GM13976 (cell line): Measurements from ENCODE around the gene DRG2.

Source experiments
- DNase-seq: peaks from one replicate; pipeline ENCODE4 v3.0.0; 2012; ENCODE audit warnings: low spot score
- in situ Hi-C: fragments of 300-500 bp; cut with MboI; formaldehyde crosslinking; loops from one replicate; pipeline ENCODE4 v1.12.0; 2022; ENCODE audit warnings: low sequenced_read_pairs, mixed read lengths, inconsistent platforms; ENCODE audit not compliant: unreplicated experiment
- TF ChIP-seq, protein P1 (sequence below): IDR thresholded peaks from 2 replicates; pipeline ENCODE4 v1.5.1; 2012; ENCODE audit warnings: borderline replicate concordance, mild to moderate bottlenecking; ENCODE audit not compliant: insufficient read depth; ENCODE audit errors: extremely low read depth, missing control alignments, control extremely low read depth

The DRG2 gene

GRCh38 chr17:18129041-18129502, 41.3 kb downstream of the DRG2 start:
- in situ Hi-C loops: no loop called here
- TF ChIP-seq, protein P1, sequence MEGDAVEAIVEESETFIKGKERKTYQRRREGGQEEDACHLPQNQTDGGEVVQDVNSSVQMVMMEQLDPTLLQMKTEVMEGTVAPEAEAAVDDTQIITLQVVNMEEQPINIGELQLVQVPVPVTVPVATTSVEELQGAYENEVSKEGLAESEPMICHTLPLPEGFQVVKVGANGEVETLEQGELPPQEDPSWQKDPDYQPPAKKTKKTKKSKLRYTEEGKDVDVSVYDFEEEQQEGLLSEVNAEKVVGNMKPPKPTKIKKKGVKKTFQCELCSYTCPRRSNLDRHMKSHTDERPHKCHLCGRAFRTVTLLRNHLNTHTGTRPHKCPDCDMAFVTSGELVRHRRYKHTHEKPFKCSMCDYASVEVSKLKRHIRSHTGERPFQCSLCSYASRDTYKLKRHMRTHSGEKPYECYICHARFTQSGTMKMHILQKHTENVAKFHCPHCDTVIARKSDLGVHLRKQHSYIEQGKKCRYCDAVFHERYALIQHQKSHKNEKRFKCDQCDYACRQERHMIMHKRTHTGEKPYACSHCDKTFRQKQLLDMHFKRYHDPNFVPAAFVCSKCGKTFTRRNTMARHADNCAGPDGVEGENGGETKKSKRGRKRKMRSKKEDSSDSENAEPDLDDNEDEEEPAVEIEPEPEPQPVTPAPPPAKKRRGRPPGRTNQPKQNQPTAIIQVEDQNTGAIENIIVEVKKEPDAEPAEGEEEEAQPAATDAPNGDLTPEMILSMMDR: no peak
- no peak for DNase-seq

- in situ Hi-C loops: no loop called here
- DNase-seq: no peak
- TF ChIP-seq, protein P1: no peak
Measured at GRCh38 chr17:18132711-18133110, 45.0 kb downstream of the DRG2 start.

DNA sequence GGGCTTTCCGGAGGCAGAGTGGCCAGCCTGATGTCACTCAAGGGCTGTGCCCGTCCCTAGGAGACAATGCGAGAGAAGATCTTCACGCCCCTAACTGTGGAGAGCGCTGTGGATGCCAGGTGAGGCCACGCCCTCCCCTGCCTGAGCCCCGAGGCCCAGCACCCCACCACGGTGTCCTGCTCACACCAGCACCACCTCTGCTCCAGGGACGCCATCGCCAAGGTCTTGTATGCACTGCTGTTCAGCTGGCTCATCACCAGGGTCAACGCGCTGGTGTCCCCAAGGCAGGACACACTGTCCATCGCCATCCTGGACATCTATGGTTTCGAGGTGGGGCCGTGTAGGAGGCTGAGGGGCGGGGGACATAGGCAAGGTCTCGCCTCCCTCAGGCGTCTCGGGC, 48.6 kb downstream of the DRG2 start:
- in situ Hi-C loops: no loop called here
- DNase-seq: no peak
- TF ChIP-seq, protein P1: no peak

- in situ Hi-C loops: no loop called here
- DNase-seq: no peak
- TF ChIP-seq, protein P1: no peak
Measured at GRCh38 chr17:18138065-18138749, 50.5 kb downstream of the DRG2 start.

DNA sequence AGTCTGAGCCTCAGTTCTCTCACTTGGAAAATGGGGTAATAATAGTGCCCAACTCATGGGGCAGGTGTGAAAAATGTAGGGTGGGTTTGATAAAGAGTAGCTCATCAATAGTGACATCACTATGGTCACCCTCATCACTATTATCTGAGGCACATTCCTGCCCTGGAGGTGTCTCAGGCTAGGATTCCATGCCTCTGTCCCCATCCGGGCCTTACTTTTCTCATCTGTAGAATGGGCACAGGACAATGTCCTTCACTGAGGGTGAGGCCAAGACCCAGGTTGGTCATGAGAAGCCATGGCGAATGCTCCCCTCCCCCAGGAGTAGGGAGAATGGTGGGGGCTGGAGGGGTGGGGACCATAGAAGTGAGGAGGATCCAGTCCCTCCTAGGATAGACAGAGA, 51.3 kb downstream of the DRG2 start:
- in situ Hi-C loops: no loop called here
- DNase-seq: no peak
- TF ChIP-seq, protein P1: no peak

DNA sequence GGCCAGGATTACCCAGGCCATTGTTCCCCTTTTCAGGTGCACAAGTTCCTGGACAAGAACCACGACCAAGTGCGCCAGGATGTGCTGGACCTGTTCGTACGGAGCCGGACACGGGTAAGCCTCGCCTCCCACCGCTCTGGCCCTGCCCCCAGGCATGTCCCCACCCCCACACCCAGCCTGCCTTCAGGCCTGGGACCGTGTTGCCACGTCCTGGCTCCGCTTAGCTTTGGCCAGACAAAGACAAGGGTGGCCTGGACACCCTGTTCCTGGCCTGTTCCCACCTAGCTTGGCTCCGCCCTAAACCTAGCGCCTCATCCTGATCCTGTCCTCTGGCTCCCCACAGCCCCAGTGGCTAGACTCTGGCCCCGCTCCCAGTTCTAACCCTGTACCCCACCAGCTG, 51.8 kb downstream of the DRG2 start:
- TF ChIP-seq, protein P1: no peak
- no peak for DNase-seq
- in situ Hi-C loops: no loop called here
